ENCODE results near the gene RIPK4.

RIPK4 gene

DNA sequence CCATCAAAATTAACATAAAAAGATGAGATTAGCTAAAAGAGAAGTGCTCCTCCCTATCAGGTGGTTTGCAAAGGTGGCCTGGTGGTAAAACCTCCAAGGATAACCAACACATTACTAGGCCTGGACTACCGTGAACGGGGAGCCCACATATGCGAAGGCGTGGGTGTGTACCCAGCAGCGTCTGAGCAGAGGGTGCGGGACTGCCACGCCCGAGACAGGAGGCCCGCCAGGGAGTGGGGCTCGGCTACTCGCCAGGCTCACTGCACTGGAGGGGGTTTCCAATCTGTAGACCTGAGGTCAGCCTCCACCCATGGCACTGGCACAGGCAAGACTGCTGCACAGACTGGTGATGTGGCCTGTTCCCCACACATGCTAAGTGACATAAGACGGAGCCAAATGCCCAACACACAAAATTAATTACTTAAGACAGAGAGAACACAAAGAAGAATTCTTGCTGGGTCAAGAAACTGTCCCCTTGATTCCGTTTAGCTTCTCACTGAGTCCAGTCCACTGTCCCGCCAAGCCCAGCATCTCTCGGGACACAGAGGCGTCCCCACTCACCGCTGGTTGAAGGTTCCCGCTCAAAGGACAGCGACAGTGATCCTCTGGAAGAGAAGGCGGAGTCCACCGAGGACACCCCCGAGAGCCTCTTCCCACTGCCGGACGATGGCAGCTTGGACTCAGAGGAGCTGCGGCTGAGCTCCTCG lies 23.4 kb downstream of the RIPK4 start:
- FAIRE-seq, result no peak
- TF ChIP-seq POLR2A (IDR thresholded peaks at IDR 0.05; ENCODE audit: low read depth, low read length), result no peak
- no peak for TF ChIP-seq PAX5 (IDR thresholded peaks at IDR 0.05; ENCODE audit: insufficient read depth, low read length, severe bottlenecking)
- TF ChIP-seq TAF1 (IDR thresholded peaks at IDR 0.05; ENCODE audit: low read depth, low read length), result no peak
- TF ChIP-seq POU2F2 (IDR thresholded peaks at IDR 0.05; ENCODE audit: low read depth, low read length), result no peak
- TF ChIP-seq SPI1 (IDR thresholded peaks at IDR 0.05; ENCODE audit: low read depth, low read length), result no peak
- TF ChIP-seq POLR2AphosphoS5 (IDR thresholded peaks at IDR 0.05; ENCODE audit: low read depth, low read length), result no peak
- DNase-seq (ENCODE audit: insufficient read length, low spot score), result no peak

DNA sequence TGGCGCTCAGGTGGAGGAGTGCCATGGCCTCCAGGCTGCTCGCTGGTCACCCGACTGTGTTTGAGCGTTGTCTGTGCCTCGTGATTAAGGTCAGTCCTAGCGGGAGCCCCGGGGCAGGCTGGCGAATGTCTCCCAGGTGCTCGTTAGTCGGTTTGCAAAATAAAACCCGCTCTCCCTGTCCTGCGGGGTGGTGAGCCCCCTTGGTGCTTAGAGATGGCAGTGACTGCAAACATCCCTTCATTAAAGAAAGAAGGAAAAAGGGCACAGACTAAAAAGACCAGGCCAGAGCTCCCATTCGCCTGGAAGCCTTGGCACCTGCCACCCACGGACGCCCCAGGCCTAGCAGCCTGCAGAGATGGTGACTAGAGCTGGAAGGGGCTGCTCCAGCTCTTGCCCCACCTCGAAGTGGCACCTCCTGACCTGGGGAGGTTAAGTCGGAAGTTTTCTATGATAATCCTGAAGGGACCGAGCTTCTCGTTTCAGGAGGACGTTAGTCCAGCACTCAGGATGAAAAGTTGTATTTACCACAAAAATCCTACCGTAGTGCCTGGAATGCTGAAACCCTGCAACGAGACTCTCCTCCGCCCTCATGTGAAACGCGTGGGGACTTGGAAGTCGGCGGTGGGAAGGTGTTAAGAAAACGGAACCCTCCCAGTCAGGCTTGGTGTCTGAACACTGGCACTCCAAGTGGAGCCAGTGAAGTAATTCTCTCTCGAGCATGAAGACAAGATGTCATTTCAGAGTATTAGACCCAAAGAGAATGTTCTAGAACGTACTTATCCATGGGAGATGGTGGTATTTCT lies 24.6 kb downstream of the RIPK4 start:
- no peak for FAIRE-seq
- TF ChIP-seq TAF1 (IDR thresholded peaks at IDR 0.05; ENCODE audit: low read depth, low read length) (no peak), POLR2AphosphoS5 (IDR thresholded peaks at IDR 0.05; ENCODE audit: low read depth, low read length) (no peak), POU2F2 (IDR thresholded peaks at IDR 0.05; ENCODE audit: low read depth, low read length) (no peak), POLR2A (IDR thresholded peaks at IDR 0.05; ENCODE audit: low read depth, low read length) (no peak), PAX5 (IDR thresholded peaks at IDR 0.05; ENCODE audit: insufficient read depth, low read length, severe bottlenecking) (no peak), SPI1 (IDR thresholded peaks at IDR 0.05; ENCODE audit: low read depth, low read length) (no peak)
- DNase-seq (ENCODE audit: insufficient read length, low spot score), result no peak

DNA sequence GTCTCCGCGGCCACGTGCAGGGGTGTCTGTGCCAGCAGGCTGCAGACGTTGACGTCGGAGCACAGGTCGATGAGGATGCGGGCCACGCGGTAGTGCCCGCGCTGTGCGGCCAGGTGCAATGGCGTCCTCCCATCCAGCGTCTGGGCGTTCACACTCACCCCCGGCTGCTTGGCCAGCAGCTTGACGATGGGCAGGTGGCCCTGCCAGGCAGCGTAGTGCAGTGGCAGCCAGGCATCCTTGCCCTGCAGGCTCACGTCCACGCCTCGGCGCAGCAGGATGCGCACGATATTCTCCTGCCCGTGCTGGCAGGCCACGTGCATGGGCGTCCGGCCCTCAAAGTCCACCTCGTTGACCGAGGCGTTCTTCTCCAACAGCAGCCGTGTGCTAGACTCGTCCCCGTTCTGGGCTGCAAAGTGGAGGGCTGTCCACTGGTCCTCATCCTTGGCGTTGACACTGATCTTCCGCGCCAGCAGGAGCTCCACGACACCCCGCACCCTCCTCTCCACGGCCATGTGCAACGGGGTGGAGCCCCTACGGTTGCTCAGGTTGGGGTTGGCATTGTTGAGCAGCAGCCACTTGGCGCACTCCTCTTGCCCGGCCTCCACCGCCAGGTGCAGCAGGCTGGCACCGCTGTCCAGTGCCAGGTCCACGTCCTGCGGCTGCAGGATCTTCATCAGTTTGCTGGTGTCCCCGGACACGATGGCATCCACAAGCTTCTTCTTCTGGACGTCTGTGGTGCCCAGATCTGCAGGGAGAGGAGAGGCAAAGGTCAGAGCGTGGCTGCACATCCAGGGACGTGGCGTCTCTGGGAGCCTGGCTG lies 25.4 kb downstream of the RIPK4 start:
- no peak for TF ChIP-seq TAF1 (IDR thresholded peaks at IDR 0.05; ENCODE audit: low read depth, low read length)
- TF ChIP-seq SPI1 (IDR thresholded peaks at IDR 0.05; ENCODE audit: low read depth, low read length), result no peak
- TF ChIP-seq POLR2AphosphoS5 (IDR thresholded peaks at IDR 0.05; ENCODE audit: low read depth, low read length), result no peak
- no peak for TF ChIP-seq POLR2A (IDR thresholded peaks at IDR 0.05; ENCODE audit: low read depth, low read length)
- DNase-seq (ENCODE audit: insufficient read length, low spot score), result no peak
- no peak for FAIRE-seq

DNA sequence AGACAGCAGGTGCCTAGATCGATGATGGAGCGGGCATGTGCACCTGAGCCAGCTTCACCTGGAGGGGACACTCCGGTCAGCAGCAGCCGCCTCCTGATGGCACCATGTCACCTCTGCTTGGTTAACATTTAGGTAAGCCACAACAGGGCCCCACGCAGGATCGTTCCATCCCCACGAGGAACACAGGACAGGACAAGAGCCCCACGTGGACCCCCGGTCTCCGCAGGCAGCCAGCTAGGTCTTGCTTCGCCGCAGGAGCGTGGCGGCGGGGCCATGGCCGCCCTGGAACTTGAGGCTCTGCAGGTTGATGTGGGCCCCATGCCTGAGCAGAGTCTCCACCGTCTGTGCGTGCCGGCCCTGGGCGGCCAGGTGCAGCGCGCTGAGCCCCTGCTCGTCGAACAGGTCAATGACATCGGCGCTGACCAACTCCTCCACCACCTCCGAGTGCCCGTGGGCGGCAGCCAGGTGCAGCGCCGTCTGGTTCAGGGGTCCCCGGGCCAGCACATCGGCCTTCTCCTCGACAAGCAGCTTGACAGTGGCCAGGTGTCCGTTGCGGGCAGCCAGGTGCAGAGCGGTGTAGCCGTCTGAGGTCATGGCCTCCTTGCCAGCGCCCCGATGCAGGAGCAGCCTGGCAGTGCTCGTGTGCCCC lies 26.1 kb downstream of the RIPK4 start:
- TF ChIP-seq POU2F2 (IDR thresholded peaks at IDR 0.05; ENCODE audit: low read depth, low read length) (no peak), PAX5 (IDR thresholded peaks at IDR 0.05; ENCODE audit: insufficient read depth, low read length, severe bottlenecking) (no peak), SPI1 (IDR thresholded peaks at IDR 0.05; ENCODE audit: low read depth, low read length) (no peak), TAF1 (IDR thresholded peaks at IDR 0.05; ENCODE audit: low read depth, low read length) (no peak), POLR2A (IDR thresholded peaks at IDR 0.05; ENCODE audit: low read depth, low read length) (no peak), POLR2AphosphoS5 (IDR thresholded peaks at IDR 0.05; ENCODE audit: low read depth, low read length) (no peak)
- FAIRE-seq, result no peak

DNA sequence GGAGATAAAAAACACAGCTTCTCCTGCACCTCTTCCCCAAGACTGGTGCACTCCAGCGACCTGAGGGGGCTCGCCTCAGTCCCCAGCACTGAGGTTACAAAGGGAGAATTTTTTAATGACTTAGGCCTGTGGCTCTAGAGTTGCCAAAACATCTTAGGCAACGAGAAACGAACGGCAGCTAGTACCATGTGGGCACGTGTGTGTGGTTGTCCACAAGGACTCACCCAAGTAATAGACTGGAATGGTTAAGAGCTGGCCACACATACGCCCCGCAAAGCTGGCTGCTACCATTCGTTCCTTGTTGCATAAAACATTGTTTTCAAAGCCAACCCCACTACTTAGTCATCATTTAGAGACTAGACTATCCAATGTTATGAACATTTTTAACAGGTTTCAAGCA lies 26.9 kb downstream of the RIPK4 start:
- TF ChIP-seq SPI1 (IDR thresholded peaks at IDR 0.05; ENCODE audit: low read depth, low read length), result no peak
- no peak for TF ChIP-seq POLR2AphosphoS5 (IDR thresholded peaks at IDR 0.05; ENCODE audit: low read depth, low read length)
- no peak for TF ChIP-seq POLR2A (IDR thresholded peaks at IDR 0.05; ENCODE audit: low read depth, low read length)
- no peak for TF ChIP-seq POU2F2 (IDR thresholded peaks at IDR 0.05; ENCODE audit: low read depth, low read length)
- no peak for TF ChIP-seq TAF1 (IDR thresholded peaks at IDR 0.05; ENCODE audit: low read depth, low read length)
- no peak for TF ChIP-seq PAX5 (IDR thresholded peaks at IDR 0.05; ENCODE audit: insufficient read depth, low read length, severe bottlenecking)
- no peak for DNase-seq (ENCODE audit: insufficient read length, low spot score)
- no peak for FAIRE-seq

More for the DNA sequence above, 26.1 kb downstream of the RIPK4 start:
- DNase-seq (ENCODE audit: insufficient read length, low spot score), result no peak

DNA sequence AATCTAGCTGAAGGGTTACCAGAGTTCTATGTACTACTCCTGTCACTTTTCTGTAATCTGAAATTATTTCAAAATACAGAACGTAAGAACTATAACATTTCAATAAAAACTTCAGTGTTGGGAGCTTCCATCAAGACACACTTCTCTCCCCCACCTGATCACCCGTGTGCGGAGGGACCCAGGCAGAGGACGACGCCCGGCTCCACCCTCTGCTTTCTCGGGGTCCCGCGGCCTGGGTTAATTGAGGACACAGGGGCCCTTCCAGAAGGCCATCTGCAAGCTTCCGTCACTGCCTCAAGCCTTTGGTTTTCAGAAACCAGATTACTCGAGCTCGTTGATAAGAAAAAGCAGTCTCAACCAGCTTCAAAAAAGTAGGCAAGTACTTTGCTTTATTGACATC lies 27.8 kb downstream of the RIPK4 start:
- TF ChIP-seq PAX5 (IDR thresholded peaks at IDR 0.05; ENCODE audit: insufficient read depth, low read length, severe bottlenecking) (no peak), SPI1 (IDR thresholded peaks at IDR 0.05; ENCODE audit: low read depth, low read length) (no peak), TAF1 (IDR thresholded peaks at IDR 0.05; ENCODE audit: low read depth, low read length) (no peak), POLR2AphosphoS5 (IDR thresholded peaks at IDR 0.05; ENCODE audit: low read depth, low read length) (no peak), POU2F2 (IDR thresholded peaks at IDR 0.05; ENCODE audit: low read depth, low read length) (no peak), POLR2A (IDR thresholded peaks at IDR 0.05; ENCODE audit: low read depth, low read length) (no peak)
- FAIRE-seq (no peak), DNase-seq (ENCODE audit: insufficient read length, low spot score) (no peak)

DNA sequence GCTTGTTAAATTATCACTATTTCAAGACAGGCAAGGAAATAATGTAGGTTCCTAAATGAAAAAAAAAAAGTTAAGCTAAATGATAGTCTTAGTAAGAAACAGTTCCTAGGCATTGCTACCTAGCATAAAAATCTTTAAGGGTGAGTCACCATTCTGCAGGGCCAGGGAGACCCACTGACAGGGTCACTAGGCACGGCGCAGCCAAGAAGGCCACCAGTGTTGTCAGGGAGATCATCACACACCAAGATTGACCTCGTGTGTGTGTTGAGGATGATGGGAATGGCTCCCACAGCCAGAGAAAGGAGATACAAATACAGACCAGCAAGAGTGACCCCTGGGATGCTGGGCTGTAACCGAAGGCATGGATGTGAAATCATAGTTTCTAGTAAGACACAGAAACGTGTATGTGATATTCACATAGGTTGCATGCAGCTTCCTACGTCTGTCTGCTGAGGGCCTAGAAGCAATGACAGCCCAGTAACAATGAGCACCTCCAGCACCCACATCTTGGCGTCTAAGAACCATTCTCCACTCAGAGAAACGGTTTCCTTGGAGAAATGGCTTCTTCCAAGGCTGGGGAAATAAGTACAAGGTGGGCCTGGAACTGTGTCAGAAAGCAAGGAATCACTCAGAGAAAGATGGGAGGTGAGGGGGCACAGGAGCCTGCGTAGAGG lies 29.1 kb downstream of the RIPK4 start:
- FAIRE-seq (no peak), DNase-seq (ENCODE audit: insufficient read length, low spot score) (no peak)
- TF ChIP-seq SPI1 (IDR thresholded peaks at IDR 0.05; ENCODE audit: low read depth, low read length) (no peak), TAF1 (IDR thresholded peaks at IDR 0.05; ENCODE audit: low read depth, low read length) (no peak), POLR2A (IDR thresholded peaks at IDR 0.05; ENCODE audit: low read depth, low read length) (no peak), POU2F2 (IDR thresholded peaks at IDR 0.05; ENCODE audit: low read depth, low read length) (no peak), PAX5 (IDR thresholded peaks at IDR 0.05; ENCODE audit: insufficient read depth, low read length, severe bottlenecking) (no peak), POLR2AphosphoS5 (IDR thresholded peaks at IDR 0.05; ENCODE audit: low read depth, low read length) (no peak)

DNA sequence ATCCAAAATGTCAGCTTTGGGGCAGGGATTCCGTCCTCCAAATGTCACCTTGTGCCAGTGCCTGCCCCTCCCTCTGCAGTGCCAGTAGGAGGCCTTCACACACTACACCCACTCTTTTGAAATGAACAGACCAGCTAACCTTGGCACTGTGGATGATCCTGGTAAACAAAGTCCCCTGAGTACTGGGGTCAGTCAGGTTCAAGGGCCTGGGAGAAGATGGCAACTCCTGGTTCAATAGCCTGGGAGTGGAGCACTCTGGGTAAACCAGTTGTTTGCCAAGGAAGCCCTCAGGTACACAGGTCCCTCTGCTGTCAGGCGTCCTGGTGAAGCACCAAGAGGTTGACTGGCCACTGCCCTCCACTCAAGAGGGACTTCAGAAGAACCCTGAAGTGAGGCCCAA lies 30.4 kb downstream of the RIPK4 start:
- FAIRE-seq, result no peak
- TF ChIP-seq PAX5 (IDR thresholded peaks at IDR 0.05; ENCODE audit: insufficient read depth, low read length, severe bottlenecking), result no peak
- TF ChIP-seq POLR2A (IDR thresholded peaks at IDR 0.05; ENCODE audit: low read depth, low read length), result no peak
- no peak for TF ChIP-seq TAF1 (IDR thresholded peaks at IDR 0.05; ENCODE audit: low read depth, low read length)
- TF ChIP-seq SPI1 (IDR thresholded peaks at IDR 0.05; ENCODE audit: low read depth, low read length), result no peak
- TF ChIP-seq POLR2AphosphoS5 (IDR thresholded peaks at IDR 0.05; ENCODE audit: low read depth, low read length), result no peak
- no peak for TF ChIP-seq POU2F2 (IDR thresholded peaks at IDR 0.05; ENCODE audit: low read depth, low read length)
- DNase-seq (ENCODE audit: insufficient read length, low spot score), result no peak
